HEK293 (cell line): ENCODE measurements around the gene WIPI1.

Source experiments
- EGR2 ChIP-seq: fragments of 450-650 bp; formaldehyde crosslinking; IDR thresholded peaks from 2 replicates; pipeline ENCODE4 v1.5.1; 2016; ENCODE audit warnings: low read depth, missing biosample characterization, missing genetic modification characterization
- OSR2 ChIP-seq: fragments of 450-650 bp; formaldehyde crosslinking; IDR thresholded peaks from 2 replicates; pipeline ENCODE4 v1.5.1; 2016; ENCODE audit warnings: missing biosample characterization, missing genetic modification characterization
- TCF7L2 ChIP-seq: IDR thresholded peaks from 2 replicates; pipeline ENCODE4 v1.6.1; 2011; ENCODE audit warnings: low read depth, mild to moderate bottlenecking, inconsistent platforms, low read length, moderate library complexity, borderline replicate concordance
- YY1 ChIP-seq: fragments of 450-650 bp; formaldehyde crosslinking; IDR thresholded peaks from 2 replicates; pipeline ENCODE4 v1.5.1; 2018; ENCODE audit warnings: missing biosample characterization, missing genetic modification characterization
- ZBTB7A ChIP-seq: fragments of 450-650 bp; formaldehyde crosslinking; IDR thresholded peaks from 2 replicates; pipeline ENCODE4 v1.5.1; 2016; ENCODE audit warnings: low read depth, missing biosample characterization, missing genetic modification characterization
- ZNF132 ChIP-seq: fragments of 450-650 bp; formaldehyde crosslinking; IDR thresholded peaks from 2 replicates; pipeline ENCODE4 v1.5.1; 2017; ENCODE audit warnings: missing biosample characterization, missing genetic modification characterization, borderline replicate concordance
- ZNF2 ChIP-seq: fragments of 450-650 bp; formaldehyde crosslinking; IDR thresholded peaks from 2 replicates; pipeline ENCODE4 v1.5.1; 2016; ENCODE audit warnings: missing biosample characterization, missing genetic modification characterization
- ZNF274 ChIP-seq, 2 experiments: fragments of 200-500 bp in 1 of 2; fragments of 450-650 bp in 1 of 2; sonication (Bioruptor generic) in 1 of 2; formaldehyde crosslinking in 1 of 2; IDR thresholded peaks; 2 replicates each; pipeline versions ENCODE4 v1.5.1 to v1.6.1; 2014 to 2016; ENCODE audit warnings: borderline replicate concordance in 1 of 2, inconsistent platforms in 1 of 2, low read length in 1 of 2, missing biosample characterization in 1 of 2, missing genetic modification characterization in 1 of 2
- ZNF600 ChIP-seq: fragments of 450-650 bp; formaldehyde crosslinking; IDR thresholded peaks from 2 replicates; pipeline ENCODE4 v1.5.1; 2016; ENCODE audit warnings: missing biosample characterization, missing genetic modification characterization
- TF ChIP-seq, protein P1 (sequence below): fragments of 450-650 bp; formaldehyde crosslinking; IDR thresholded peaks from 2 replicates; pipeline ENCODE4 v1.5.1; 2016; ENCODE audit warnings: missing biosample characterization, missing genetic modification characterization
- TF ChIP-seq, protein P2 (sequence below): fragments of 450-650 bp; formaldehyde crosslinking; IDR thresholded peaks from 2 replicates; pipeline ENCODE4 v1.5.1; 2016; ENCODE audit warnings: missing biosample characterization, missing genetic modification characterization
- TF ChIP-seq, protein P3 (sequence below): fragments of 450-650 bp; formaldehyde crosslinking; IDR thresholded peaks from 2 replicates; pipeline ENCODE4 v1.5.1; 2016; ENCODE audit warnings: missing biosample characterization, missing genetic modification characterization
- TF ChIP-seq, protein P4 (sequence below): fragments of 450-650 bp; formaldehyde crosslinking; IDR thresholded peaks from 2 replicates; pipeline ENCODE4 v1.5.1; 2016; ENCODE audit warnings: missing biosample characterization, missing genetic modification characterization
- TF ChIP-seq, protein P5 (sequence below): fragments of 450-650 bp; formaldehyde crosslinking; IDR thresholded peaks from 2 replicates; pipeline ENCODE4 v1.5.1; 2016; ENCODE audit warnings: missing biosample characterization, missing genetic modification characterization, low read depth

DNA sequence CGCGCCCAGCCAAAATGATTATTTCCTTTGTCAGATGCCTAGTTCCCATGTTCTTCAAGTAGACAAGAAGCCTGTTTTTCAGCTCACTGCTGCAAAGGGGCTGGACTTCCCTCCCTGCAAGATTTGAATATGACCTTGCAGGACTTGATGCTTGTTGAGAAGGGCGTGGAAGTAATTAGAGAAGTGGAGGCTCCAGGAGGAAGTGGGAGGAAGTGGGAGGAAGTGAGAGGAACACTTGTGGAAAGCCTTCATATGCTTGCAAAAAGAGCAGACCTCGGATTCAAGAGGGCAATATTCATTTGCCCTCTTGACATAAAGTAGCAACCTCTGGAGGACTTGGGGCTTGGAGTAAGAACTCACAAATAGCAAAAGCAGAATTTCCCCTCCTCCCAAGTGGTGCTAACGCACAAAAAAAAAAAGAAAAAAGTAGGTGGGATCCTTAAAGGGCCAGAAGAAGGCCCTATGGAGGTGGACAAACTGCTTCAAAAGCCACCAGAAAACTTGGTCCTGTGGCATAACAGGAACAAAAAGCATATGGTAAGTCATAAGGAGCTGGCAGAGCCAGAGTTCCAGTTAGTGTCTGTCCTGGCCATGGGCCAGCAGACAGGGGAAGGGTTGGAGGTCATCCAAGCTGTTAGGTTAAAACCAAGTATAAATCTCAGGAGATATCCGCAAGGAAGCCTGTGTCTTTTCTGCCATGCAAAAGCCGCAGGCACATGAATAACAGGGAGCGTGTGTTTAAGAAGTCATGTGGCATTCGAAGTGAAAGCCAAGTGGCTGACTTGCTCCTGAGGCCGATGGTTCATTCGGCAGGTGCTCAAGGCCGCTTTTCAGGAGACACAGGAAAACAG, 34.3 kb upstream of the WIPI1 start:
- TF ChIP-seq, protein P1, sequence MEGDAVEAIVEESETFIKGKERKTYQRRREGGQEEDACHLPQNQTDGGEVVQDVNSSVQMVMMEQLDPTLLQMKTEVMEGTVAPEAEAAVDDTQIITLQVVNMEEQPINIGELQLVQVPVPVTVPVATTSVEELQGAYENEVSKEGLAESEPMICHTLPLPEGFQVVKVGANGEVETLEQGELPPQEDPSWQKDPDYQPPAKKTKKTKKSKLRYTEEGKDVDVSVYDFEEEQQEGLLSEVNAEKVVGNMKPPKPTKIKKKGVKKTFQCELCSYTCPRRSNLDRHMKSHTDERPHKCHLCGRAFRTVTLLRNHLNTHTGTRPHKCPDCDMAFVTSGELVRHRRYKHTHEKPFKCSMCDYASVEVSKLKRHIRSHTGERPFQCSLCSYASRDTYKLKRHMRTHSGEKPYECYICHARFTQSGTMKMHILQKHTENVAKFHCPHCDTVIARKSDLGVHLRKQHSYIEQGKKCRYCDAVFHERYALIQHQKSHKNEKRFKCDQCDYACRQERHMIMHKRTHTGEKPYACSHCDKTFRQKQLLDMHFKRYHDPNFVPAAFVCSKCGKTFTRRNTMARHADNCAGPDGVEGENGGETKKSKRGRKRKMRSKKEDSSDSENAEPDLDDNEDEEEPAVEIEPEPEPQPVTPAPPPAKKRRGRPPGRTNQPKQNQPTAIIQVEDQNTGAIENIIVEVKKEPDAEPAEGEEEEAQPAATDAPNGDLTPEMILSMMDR (tag by site-specific recombination): no peak
- TF ChIP-seq, protein P2, sequence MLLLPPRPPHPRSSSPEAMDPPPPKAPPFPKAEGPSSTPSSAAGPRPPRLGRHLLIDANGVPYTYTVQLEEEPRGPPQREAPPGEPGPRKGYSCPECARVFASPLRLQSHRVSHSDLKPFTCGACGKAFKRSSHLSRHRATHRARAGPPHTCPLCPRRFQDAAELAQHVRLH (tag by site-specific recombination): no peak
- TF ChIP-seq, protein P3, sequence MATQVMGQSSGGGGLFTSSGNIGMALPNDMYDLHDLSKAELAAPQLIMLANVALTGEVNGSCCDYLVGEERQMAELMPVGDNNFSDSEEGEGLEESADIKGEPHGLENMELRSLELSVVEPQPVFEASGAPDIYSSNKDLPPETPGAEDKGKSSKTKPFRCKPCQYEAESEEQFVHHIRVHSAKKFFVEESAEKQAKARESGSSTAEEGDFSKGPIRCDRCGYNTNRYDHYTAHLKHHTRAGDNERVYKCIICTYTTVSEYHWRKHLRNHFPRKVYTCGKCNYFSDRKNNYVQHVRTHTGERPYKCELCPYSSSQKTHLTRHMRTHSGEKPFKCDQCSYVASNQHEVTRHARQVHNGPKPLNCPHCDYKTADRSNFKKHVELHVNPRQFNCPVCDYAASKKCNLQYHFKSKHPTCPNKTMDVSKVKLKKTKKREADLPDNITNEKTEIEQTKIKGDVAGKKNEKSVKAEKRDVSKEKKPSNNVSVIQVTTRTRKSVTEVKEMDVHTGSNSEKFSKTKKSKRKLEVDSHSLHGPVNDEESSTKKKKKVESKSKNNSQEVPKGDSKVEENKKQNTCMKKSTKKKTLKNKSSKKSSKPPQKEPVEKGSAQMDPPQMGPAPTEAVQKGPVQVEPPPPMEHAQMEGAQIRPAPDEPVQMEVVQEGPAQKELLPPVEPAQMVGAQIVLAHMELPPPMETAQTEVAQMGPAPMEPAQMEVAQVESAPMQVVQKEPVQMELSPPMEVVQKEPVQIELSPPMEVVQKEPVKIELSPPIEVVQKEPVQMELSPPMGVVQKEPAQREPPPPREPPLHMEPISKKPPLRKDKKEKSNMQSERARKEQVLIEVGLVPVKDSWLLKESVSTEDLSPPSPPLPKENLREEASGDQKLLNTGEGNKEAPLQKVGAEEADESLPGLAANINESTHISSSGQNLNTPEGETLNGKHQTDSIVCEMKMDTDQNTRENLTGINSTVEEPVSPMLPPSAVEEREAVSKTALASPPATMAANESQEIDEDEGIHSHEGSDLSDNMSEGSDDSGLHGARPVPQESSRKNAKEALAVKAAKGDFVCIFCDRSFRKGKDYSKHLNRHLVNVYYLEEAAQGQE (tag by site-specific recombination): no peak
- TF ChIP-seq EGR2 (tag by site-specific recombination): peak; percentile 79; the same call in 1 of the 2 replicates
- TF ChIP-seq, protein P4, sequence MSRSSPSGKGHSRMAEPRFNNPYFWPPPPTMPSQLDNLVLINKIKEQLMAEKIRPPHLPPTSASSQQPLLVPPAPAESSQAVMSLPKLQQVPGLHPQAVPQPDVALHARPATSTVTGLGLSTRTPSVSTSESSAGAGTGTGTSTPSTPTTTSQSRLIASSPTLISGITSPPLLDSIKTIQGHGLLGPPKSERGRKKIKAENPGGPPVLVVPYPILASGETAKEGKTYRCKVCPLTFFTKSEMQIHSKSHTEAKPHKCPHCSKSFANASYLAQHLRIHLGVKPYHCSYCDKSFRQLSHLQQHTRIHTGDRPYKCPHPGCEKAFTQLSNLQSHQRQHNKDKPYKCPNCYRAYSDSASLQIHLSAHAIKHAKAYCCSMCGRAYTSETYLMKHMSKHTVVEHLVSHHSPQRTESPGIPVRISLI (tag by site-specific recombination): no peak
- no peak for TF ChIP-seq YY1
- no peak for TF ChIP-seq ZNF132 (tag by site-specific recombination)
- TF ChIP-seq, protein P5, sequence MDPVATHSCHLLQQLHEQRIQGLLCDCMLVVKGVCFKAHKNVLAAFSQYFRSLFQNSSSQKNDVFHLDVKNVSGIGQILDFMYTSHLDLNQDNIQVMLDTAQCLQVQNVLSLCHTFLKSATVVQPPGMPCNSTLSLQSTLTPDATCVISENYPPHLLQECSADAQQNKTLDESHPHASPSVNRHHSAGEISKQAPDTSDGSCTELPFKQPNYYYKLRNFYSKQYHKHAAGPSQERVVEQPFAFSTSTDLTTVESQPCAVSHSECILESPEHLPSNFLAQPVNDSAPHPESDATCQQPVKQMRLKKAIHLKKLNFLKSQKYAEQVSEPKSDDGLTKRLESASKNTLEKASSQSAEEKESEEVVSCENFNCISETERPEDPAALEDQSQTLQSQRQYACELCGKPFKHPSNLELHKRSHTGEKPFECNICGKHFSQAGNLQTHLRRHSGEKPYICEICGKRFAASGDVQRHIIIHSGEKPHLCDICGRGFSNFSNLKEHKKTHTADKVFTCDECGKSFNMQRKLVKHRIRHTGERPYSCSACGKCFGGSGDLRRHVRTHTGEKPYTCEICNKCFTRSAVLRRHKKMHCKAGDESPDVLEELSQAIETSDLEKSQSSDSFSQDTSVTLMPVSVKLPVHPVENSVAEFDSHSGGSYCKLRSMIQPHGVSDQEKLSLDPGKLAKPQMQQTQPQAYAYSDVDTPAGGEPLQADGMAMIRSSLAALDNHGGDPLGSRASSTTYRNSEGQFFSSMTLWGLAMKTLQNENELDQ (tag by site-specific recombination): no peak
- no peak for TF ChIP-seq ZNF600
- no peak for TF ChIP-seq OSR2 (tag by site-specific recombination)
- no peak for TF ChIP-seq ZNF274 (IDR thresholded peaks at IDR 0.05; ENCODE audit: low read length)
- no peak for TF ChIP-seq ZNF274 (tag by site-specific recombination; IDR thresholded peaks at IDR 0.05; ENCODE audit: borderline replicate concordance)
- no peak for TF ChIP-seq ZBTB7A (tag by site-specific recombination)
- TF ChIP-seq ZNF2 (tag by site-specific recombination): no peak
- no peak for TF ChIP-seq TCF7L2
